HG03520 (cell line): ENCODE data around the gene SEC23B.

ENCODE experiments used
- ATAC-seq: cut with Tn5 transposase; IDR thresholded peaks from one replicate; pipeline ENCODE4 v1.9.1; 2021; ENCODE audit warnings: mild to moderate bottlenecking, moderate library complexity; ENCODE audit not compliant: unreplicated experiment

Gene SEC23B

DNA sequence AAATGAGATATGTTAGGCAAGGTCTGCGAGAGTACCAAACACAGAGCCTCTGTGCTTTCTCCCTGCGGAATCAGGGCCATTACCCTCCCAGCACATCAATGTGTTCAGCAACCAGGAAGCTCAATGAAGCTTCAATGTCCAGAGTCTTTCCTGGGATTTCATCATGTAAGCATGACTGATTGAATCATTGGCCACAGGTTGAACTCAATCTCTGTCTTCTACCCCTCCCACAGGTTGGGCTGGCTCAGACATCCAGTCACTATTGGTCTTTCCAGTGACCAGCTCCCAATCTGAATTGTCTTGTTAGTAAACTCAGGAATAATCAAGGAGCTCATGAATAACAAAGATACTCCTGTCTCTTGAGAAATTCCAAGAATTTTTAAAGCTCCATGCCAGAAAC lies 77.4 kb downstream of the SEC23B start:
- ATAC-seq, result no peak

DNA sequence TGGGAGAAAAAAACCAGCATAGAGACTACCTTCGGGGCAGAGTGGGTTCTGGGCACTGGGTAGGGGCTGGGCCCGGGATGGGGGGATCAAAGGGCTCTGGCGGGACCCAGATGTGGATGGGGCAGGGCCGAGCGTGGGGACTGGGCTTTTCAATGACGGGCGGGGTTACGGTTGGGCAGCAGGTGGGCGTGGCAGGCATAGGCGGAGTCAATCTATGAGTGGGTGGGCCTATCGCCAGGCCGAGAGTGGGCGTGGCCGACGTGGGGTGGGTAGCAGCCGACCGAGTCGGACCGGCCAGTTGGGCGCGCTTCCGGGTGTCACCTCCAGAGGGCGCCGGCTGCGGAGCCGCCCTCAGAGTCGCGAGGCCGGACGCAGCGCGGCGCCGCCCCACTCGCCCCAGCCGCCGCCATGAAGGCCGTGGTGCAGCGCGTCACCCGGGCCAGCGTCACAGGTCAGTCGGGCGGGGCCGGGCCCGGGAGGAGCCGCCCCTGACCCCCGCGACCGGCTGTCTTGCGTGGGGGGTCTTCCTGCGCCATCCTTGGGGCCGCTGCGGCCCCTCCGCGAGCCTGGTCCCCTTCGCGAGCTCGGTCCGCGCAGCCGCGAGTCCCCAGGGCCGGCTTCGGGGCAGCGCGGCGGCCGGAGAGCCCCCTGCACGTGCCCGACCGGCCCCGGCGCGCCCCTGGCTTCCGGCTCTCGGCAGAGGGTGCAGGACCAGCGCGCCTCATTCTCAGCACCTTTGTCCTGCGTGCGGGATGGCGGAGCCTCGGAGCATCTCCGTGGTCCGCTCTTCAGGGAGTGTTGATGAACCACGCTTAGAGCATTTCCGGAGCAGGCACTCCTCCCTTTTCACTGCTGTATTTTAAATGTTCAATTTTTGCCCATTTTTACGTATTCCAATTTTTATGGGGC lies 80.2 kb downstream of the SEC23B start, which contains the start of gene DTD1:
TSS of gene DTD1 (plus strand) at position 390 of the 909 bp plus-strand sequence. CDS start at position 409, 19 bp downstream.
- ATAC-seq, result peak; percentile 87

DNA sequence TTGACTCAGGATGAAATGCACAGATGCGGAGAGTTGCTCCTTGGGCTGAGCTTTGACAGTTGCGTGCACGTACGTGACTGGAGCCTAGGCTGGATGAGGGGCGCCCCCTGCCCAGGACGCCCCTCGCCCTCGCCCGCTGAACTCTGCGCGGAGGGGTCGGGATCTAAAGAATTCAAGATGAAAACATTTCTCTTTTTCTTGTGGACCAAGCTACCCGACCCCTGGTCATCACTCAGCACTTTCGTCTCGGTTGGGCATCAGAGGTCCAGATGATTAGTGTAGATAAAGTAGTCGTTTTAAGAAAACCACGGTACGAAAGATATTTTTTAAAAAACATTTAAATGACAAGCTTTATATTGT lies 80.8 kb downstream of the SEC23B start:
- ATAC-seq, result no peak

DNA sequence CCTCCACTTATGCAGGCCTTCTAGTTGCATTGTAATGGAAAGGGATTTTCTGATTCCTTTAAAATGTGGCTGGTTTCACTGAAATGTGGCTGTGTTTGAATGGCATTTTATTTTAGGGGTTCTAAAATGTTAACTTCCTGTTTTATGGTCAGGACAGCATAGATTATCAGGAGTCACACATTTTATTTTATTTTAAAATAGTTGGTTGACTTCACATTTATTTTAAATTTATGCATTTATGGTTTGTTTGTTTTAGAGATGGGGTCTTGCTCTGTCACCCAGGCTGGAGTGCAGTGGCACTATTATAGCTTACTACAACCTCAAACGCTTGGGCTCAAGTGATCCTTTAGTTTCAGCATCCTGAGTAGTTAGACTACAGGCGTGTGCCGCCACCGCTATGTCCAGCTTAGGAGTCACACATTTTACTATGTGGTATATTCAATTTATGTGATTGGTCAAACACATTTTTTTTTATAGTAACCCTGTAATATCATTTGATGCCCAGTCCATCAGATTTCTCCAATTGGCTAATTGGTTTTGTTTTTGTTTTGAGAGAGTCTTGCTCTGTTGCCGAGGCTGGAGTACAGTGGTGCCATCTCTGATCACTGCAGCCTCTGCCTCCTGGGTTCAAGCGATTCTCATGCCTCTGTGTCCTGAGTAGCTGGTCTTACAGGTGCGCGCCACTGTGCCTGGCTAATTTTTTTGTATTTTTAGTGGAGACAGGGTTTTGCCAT lies 82.4 kb downstream of the SEC23B start:
- no peak for ATAC-seq

DNA sequence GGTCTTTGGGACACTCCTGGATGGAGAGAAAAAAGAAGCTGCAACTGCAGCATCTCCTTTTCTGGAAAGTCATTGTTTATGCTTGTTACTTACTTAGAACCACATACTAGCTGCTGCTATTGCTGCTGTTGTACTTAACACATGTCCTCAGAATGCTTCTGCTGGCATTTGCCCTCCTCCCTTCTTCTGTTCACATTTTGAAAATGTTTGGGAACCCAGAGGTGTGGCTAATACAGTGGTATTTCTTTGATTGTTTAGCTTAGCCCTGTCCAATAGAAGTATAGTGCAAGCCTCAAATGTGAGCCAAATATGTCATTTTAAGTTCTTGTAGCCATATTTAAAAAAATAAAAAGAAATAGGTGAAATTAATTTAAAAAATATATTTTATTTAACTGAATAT lies 88.5 kb downstream of the SEC23B start:
- ATAC-seq, result no peak

DNA sequence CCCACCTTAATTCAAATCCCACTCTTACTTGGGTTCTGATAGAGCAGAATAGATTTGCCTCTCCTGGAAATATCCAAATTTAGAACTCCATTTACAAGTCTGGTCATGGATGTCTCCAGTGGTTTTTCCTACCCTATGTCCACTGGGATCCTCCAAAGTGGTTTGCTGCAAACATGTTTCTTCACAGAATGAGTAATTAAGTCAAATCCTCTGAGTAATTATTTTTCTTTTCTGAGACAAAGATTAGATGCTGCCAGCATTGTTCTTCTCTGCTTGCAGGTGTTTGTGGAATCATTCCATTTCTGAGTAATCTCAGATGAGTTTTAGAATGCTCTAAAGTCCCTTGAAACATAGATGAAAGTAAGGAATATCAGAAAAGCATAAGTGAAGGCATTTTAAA lies 102.0 kb downstream of the SEC23B start:
- no peak for ATAC-seq
